GM18526 (cell line): ENCODE data around the gene SERPINB10.

Source experiments
- POLR2A ChIP-seq: IDR thresholded peaks from 3 replicates; pipeline ENCODE4 v1.6.1; 2011; ENCODE audit not compliant: insufficient read length; ENCODE audit errors: extremely low read depth

Gene SERPINB10

DNA sequence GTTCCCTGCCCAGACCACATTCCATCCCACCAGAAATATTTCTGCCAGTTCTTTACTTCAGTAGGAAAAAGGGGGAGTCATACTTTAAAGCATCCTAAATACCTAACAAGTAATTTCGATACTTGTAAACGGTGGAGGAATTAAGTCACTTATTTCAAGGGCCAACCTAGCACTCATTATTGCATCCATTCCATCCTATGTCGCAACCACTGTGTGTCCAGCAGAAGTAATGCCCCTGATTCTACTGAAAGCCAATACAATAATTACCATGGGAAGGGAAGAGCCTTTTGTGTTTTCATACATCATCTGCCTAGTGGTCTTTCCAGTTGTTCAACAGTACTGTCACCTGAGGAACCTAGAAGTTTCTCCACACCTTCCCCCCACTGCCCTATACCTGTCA, 74.6 kb downstream of the SERPINB10 start:
- TF ChIP-seq POLR2A = no peak
